KOPT-K1 (cell line): ENCODE results near the gene VWA3A.
"Not testable (repeated sequence)": the region's sequence is repeated elsewhere in the genome, so short reads cannot be mapped to it uniquely, and the experiment has no call there.

Experiments
- H3K27ac ChIP-seq: fragments of 200-600 bp; sonication (generic); 2 replicates; pipeline ENCODE4 v1.5.1; 2016; ENCODE audit warnings: antibody characterized with exemption, mild to moderate bottlenecking, low read depth, low read length; ENCODE audit not compliant: poor library complexity, severe bottlenecking
- H3K36me3 ChIP-seq: fragments of 200-600 bp; sonication (generic); 2 replicates; pipeline ENCODE4 v1.5.1; 2017; ENCODE audit warnings: antibody characterized with exemption, mild to moderate bottlenecking, low read length, moderate library complexity; ENCODE audit not compliant: insufficient read depth
- H3K9me3 ChIP-seq: fragments of 200-600 bp; sonication (generic); 2 replicates; pipeline ENCODE4 v1.5.1; 2017; ENCODE audit warnings: antibody characterized with exemption, low read length, mild to moderate bottlenecking; ENCODE audit not compliant: insufficient read depth, poor library complexity, severe bottlenecking

Gene VWA3A, protein sequence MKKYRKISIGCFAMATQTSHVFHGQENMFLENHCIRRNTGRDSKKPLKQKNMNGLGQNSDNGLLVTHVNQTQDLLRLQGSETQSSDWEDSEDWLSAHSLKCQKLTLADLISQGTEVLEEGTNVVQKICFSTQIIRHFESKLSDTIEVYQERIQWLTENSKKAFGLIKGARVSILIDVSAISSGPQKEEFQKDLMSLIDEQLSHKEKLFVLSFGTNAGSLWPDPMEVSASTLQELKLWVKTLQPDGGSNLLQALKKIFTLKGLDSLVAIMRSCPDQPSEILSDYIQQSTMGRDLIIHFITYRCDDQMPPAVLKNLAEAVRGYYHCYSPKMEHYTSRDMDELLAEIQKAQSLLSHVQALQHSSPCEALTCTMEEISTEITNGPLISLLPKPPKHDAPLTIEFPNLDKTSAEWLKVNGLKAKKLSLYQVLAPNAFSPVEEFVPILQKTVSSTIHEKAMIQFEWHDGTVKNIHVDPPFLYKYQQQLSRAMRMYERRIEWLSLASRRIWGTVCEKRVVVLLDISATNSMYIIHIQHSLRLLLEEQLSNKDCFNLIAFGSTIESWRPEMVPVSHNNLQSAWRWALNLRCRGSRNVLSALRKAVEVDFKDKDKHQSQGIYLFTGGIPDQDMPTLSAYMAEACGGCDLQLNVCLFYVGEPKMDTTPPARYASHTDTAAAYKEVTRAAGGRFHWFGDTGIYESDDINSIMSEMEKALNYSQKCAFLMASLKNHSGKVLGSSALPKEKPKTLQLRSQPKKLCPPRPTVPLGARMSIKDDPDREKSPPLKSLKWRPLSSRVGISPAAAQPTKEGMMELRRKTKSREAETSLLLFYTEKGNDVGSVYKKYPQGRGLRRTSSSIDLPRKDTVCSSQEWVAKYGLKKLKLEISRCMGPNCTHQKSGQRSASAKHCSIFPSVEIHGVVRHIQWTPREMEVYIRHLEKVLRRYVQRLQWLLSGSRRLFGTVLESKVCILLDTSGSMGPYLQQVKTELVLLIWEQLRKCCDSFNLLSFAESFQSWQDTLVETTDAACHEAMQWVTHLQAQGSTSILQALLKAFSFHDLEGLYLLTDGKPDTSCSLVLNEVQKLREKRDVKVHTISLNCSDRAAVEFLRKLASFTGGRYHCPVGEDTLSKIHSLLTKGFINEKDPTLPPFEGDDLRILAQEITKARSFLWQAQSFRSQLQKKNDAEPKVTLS

DNA sequence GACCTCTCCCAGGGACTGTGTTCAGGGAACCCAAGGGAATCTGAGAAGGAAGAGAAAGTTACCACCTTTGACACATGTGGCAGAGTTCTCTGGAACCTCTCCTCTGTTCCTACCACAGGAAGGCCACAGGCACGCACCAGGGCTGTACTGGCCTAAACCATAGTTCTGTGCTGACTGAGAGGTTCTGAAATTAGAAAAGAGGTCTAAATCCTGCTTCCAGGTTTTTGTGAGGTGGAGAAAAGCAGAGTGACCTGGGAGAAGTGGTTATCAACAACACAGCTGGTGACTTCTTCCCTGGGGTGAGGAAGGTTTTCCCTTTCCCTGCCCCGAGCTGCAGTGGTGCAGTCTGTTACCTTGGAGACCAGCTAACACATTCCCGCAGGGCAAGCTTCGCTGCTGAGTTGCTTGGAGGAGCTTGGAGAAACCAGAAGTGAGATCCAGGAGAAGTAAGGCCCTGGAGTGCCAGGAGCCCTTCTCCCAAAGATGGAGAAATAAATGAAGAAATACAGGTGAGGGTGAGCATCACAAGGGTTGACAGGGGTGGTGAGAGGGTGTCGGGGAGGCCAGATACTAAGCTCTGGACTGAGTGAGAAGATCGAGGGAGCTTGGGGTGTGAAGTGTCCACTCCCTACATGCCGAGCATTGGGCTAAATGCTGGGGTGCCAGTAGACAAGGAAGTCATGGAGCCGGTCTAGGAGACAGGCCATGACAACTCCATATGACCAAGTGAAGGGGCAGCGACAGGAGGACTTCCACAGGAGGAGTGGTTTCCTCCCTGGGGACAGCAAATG is at the start of gene VWA3A:
Gene VWA3A, plus strand, starts transcription at position 399 of the 791 bp plus-strand sequence. Its CDS starts 97 bp downstream, at position 496.
- no peak within 1 kb of the TSS for H3K27ac ChIP-seq

DNA sequence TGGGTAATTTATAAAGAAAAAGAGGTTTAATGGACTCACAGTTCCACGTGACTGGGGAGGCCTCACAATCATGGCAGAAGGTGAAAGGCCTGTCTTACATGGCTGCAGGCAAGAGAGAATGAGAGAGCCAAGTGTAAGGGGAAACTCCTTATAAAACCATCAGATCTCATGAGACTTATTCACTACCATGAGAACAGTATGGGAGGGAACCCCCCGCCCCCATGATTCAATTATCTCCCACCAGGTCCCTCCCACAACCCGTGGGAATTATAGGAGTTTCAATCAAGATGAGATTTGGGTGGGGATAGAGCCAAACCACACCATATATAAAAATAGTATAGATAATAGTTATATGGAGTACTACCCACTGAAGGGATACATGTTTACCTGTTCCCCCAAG is 48.5 kb upstream of the VWA3A start:
- H3K9me3 ChIP-seq = not testable (repeated sequence)

More for the DNA sequence above, at the start of gene VWA3A:
- H3K9me3 ChIP-seq = no peaks in the 10 kb centered on the region
- no peaks in the 10 kb centered on the region for H3K36me3 ChIP-seq

DNA sequence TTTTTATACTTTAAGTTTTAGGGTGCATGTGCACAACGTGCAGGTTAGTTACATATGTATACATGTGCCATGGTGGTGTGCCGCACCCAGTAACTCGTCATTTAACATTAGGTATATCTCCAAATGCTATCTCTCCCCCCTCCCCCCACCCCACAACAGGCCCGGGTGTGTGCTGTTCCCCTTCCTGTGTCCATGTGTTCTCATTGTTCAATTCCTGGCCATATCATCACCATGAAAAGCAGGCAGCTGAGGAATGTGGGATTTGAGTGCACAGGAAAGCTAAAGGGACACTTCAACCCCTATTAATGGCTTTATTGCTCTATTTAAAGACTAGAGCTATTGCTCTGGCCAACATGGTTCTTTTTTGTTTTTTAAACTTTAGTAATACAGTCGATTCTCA is 46.5 kb upstream of the VWA3A start:
- H3K9me3 ChIP-seq, H3K36me3 ChIP-seq, H3K27ac ChIP-seq: not testable (repeated sequence)

More for the DNA sequence above, 48.5 kb upstream of the VWA3A start:
- not testable (repeated sequence) for H3K27ac ChIP-seq, H3K36me3 ChIP-seq

DNA sequence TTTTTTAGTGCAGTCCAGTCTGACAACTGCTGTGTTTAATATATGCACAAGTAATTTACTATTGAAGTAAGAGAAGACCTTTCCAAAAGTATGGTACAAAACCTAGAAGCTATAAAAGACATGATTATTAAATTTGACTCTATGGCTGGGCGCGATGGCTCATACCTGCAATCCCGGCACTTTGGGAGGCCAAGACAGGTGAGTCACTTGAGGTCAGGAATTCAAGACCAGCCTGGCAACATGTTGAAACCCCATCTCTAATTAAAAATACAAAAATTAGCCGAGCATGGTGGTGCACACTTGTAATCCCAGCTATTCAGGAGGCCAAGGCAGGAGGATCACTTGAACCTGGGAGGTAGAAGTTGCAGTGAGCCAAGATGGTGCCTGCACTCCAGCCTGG is 41.4 kb upstream of the VWA3A start:
- H3K36me3 ChIP-seq = no peaks in the 10 kb centered on the region
- no peak overlapping the region for H3K27ac ChIP-seq

DNA sequence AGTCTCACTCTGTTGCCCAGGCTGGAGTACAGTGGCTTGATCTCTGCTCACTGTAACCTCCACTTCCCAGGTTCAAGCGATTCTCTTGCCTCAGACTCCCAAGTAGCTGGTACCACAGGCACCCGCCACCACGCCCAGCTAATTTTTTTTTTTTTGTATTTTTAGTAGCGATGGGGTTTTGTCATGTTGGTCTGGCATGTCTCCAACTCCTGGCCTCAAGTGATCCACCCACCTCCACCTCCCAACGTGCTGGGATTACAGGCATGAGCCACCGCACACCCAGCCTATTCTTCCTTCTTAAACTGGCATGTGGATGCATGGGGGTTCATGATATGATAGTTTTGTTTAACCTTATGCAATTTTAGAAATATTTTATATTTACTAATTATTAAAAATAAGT is 39.4 kb upstream of the VWA3A start:
- Histone ChIP-seq H3K27ac (no peak overlapping the region), H3K9me3 (no peaks in the 10 kb centered on the region)

More for the DNA sequence above, 41.4 kb upstream of the VWA3A start:
- H3K9me3 ChIP-seq = no peaks in the 10 kb centered on the region

DNA sequence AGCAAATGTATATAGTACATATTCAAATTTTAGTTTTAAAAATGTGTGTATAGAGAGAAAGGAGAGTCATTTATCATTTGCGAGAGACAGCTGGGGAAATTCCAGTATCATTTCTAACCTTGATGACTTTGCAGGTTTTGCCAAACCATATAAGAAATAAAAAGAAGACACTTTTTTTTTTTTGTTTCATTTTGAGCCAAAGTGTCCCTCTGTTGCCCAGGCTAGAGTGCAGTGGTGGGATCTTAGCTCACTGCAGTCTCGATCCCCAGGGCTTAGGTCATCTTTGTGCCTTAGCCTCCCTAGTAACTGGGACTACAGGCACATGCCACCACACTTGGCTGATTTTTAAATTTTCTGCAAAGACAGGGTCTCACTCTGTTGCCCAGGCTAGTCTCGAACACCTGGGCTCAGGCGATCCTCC is 38.4 kb upstream of the VWA3A start:
- Histone ChIP-seq H3K9me3 (no peaks in the 10 kb centered on the region), H3K36me3 (no peaks in the 10 kb centered on the region), H3K27ac (no peak overlapping the region)

More for the DNA sequence above, 39.4 kb upstream of the VWA3A start:
- no peaks in the 10 kb centered on the region for H3K36me3 ChIP-seq

DNA sequence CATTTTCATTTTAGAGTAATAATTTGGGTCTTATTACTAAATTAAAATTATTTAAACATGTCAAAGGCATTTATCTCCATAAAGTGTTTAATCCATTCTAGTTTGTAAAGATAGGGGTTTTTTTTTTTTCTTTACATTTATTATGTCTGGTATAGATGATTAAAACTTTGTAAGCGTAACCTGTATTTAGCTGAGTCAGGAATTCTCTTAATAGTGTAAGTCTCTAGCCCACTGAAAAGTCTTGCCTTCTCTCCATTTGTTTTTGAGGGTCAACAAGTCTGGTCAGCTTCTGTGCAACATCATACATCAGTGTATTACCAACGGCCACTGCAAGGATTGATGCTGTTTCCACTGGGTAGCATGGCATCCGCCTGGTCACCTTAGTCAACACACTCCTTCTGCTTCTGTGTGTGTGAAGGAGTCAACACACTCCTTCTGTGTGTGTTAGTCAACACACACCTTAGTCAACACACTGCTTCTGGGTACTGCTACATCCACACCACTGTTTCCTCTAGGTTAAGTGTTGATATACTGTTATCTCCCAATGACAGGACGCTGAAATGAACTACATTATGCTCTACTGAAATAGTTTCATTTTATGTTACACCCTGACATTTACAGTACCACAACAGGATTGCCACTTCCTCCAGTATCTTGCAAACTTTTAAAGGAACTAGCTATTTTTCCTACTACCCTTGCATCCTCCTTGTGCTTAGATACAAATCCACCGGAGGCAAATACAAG is 37.3 kb upstream of the VWA3A start:
- Histone ChIP-seq H3K27ac (no peak overlapping the region), H3K9me3 (no peaks in the 10 kb centered on the region), H3K36me3 (no peaks in the 10 kb centered on the region)

DNA sequence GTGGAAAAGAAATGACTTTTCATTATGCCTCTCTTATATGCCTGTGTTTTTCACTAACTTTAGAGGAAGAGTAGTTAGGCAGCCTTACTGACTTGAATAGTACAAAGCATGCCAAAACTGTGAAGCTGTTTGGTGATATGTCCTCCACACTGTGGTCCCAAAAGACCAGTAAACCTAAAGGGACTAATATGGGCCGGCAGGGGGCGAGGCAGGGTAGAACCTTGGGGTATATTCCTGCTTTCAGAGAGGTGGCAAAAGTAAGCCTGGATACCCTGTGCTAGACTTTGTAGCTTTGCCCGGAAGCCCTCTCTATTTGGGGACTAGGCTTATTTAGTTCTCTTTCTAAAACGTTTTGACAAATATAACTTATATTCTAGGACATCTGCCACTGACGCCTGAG is 36.5 kb upstream of the VWA3A start:
- H3K36me3 ChIP-seq = no peaks in the 10 kb centered on the region
- H3K9me3 ChIP-seq = no peaks in the 10 kb centered on the region
- H3K27ac ChIP-seq = no peak overlapping the region

DNA sequence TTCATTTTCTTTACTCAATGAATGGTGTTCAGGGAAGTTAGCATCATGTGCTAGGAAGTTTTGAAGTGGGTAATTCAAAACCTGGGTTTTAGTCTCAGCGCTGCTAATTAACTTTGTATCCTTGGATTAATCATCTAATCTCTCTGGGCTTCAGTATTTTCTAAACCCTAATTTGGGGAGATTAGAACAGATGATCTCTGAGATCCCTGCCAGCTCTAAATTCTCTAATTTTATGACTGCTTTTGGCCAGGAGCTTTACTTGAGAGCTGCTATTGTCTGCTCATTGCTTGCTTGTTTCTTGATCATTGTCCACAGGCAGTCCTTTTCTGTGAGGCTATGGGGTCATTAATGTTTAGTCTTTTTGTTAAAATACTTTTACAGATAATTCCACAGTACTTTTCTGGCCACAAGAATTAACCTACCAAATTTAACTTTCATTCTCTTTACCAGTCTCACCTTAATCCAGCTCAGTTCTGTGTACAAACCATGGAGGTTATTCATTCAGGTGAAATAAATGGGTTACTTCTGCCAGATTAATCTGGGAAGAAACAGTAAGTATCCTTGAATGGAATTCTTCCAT is 28.4 kb upstream of the VWA3A start:
- Histone ChIP-seq H3K9me3 (peaks cover 23% of the 10 kb centered on the region), H3K27ac (no peak overlapping the region), H3K36me3 (no peaks in the 10 kb centered on the region; the same call in 1 of the 2 replicates)

DNA sequence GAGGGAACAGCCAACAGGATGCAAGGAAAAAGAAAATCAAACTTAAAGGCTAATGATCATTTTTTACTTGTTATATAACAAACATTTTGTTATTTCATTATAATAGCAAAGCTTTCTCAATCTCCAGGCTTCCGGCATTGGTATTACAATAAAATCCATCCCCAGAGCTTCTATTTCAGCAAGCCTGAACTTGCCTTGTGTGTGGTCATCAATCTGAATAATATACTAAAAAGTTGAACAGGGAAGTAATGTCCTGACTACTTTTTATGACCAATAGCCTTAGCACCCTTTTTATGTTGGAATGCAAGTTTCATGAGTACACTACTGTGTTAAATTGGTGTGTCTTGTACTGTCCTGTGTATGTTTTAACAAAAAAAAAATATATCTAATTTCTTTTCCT is 27.1 kb upstream of the VWA3A start:
- H3K36me3 ChIP-seq = no peaks in the 10 kb centered on the region; the same call in 1 of the 2 replicates
- H3K9me3 ChIP-seq = peaks cover 23% of the 10 kb centered on the region
- no peak overlapping the region for H3K27ac ChIP-seq

DNA sequence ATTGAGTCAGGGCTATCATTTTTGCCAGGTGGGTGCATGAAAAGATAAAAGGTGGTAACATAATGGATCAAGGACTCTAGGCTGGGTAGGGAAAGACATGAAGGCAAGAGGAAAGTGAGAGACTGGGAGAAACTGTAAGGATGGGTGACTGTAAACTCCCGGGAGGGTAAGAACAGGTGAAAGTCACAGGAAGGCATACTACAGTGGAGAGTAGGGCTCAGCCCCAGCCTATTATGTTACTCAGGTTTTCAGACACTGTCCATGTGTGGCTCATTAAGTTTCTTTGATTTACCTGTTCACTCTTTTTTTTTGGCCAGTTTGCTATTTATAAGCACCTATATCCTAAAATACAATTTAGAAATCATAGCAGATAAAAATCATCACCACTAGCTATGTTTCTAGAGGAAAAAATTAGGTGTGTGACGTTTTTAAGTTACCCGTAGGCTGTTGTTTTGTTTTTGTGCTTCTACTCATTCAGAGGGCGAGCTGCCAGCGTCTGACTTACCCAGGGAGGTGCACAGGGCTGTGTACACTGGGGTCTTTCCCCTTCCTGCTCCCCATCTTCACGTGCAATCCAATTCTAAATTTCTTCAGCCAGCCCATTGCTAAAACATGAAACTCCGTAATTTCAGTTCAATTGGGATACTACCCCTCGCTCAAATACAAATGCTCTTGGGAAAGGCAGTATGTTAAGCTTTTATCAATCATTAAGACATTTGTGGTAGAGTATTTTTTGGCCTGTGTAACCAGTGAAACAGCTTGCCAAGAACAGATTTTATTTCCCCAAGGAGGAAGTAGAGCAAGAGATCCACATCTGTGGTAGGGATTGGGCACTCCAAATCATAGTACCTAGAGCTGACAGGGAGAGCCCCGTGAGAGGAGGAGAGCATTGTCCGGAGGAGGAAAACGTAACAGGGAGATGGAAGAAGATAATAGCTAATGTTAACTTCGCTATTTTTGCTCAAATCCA is 21.7 kb upstream of the VWA3A start:
- Histone ChIP-seq H3K27ac (no peak overlapping the region), H3K36me3 (no peaks in the 10 kb centered on the region; the same call in 1 of the 2 replicates), H3K9me3 (peaks cover 23% of the 10 kb centered on the region)

DNA sequence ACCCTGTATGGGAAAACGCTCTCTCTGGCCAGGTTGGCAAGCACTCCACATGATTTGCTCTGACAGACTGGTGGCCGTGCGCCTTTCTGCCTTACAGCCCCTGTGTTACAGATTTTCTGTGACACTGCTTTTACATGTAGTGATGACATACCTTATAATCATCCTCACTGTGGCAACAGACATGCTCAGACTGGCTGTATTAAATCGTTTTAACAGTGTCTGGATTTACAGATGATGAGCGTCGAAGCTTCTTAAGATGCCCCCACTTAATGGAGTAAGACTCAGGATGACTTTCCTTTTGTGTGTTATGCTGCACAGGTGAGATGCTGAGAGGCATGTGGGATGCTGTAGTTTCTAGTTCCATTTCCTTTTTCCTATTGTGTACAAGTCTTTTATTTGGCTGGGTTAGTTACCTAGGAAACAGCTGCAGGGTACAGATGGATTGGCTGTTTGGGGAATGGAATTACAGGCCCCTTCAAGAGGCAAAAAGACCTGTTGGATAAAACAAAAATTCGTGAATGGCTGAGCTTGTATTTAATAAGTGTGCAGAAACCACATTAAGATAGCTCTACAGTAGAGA is 20.9 kb upstream of the VWA3A start:
- no peaks in the 10 kb centered on the region; the same call in 1 of the 2 replicates for H3K36me3 ChIP-seq
- peaks cover 15% of the 10 kb centered on the region for H3K9me3 ChIP-seq
- H3K27ac ChIP-seq = no peak overlapping the region
